ENCODE data around the gene IDH3A. TPM values are rescaled to one million over a fixed set of nuclear protein-coding genes. Genes with fewer than 3 reads are reported as not detected.
A peak's percentile ranks its signal among the peaks of the same experiment; 100 is the strongest.

The IDH3A gene
- total and polyA plus RNA-seq, 4 donors: 47.1 to 104 (median 96.2) TPM

DNA sequence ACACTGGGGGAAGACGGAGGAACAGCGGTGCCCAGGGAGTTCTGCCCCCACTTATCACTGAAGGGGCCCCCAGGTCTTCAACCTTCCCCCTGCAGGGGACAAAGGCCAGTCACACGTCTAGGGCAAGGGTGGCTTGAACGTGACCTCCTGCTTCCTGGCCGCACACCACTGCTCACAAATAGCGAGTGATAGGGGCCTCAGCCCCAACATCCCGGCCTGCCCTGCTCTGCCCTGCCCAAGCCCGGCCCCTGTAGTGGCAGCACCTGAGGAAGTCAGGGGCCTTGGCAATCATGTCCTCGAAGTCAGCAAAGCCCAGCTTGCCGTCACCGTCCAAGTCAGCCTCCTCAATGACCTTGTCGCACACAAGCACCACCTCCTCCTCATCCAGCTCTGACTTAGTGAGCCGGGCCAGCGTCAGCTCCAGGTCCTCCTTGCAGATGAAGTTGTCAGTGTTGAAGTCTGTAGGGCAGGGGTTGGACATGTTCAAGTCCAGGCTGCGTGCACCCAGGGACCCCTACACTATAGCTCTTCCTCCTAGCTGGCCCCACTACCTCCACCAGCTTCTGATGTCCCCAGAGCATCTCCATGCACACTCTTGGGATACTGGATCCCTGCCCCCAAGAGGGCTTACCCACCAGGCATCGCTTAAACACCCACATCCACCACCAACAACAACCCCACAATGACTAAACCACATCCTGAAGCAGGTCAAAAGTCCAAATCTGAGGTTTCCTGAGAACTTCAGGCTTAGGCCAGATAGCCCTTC, 43.5 kb upstream of the IDH3A start:
- Histone ChIP-seq H3K27me3 (ENCODE audit: control insufficient read depth, insufficient read depth, low read length) (no peaks in the 10 kb centered on the region), H3K4me3 (ENCODE audit: low read depth, low read length) (no peak overlapping the region), H3K4me1 (ENCODE audit: control insufficient read depth, insufficient read depth, low read length) (no peaks in the 10 kb centered on the region), H3K36me3 (ENCODE audit: control insufficient read depth, insufficient read depth, low read length) (peaks cover 51% of the 10 kb centered on the region), H3K27ac (ENCODE audit: low read depth, low read length) (no peak overlapping the region), H3K9me3 (ENCODE audit: control insufficient read depth, insufficient read depth, low read length) (no peaks in the 10 kb centered on the region)
- no peak for DNase-seq (ENCODE audit: low read depth in 4 of 6, low spot score in 6 of 6)
- WGBS (ENCODE audit: insufficient coverage): 90% methylated on average over 15 of the region's 16 CpGs

DNA sequence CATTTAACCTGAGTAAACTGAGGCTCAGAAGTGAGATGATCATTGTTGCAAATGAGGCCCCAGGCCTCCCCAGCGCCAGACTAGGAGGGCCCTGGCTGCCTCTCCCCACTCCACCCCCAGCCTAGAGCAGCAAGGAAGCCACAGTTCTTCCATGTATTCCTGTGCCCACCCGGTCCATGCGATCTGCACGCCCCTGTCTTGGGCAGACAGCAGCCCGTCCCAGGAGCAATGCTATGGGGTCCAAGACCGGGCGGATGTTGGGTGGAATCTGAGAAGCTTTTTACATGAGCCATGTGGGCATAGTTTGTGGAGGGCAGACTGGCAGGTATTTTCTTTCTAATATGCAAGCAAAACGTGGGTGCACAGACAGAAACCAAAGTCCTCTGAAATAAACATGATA, 41.7 kb upstream of the IDH3A start:
- no peaks in the 10 kb centered on the region for H3K4me1 ChIP-seq (ENCODE audit: control insufficient read depth, insufficient read depth, low read length)
- no peak overlapping the region for H3K27ac ChIP-seq (ENCODE audit: low read depth, low read length)
- peaks cover 49% of the 10 kb centered on the region for H3K36me3 ChIP-seq (ENCODE audit: control insufficient read depth, insufficient read depth, low read length)
- DNase-seq (ENCODE audit: low read depth in 4 of 6, low spot score in 6 of 6): no peak
- no peak overlapping the region for H3K4me3 ChIP-seq (ENCODE audit: low read depth, low read length)
- WGBS (ENCODE audit: insufficient coverage): 98% methylated on average over 8 of the region's 8 CpGs
- no peaks in the 10 kb centered on the region for H3K27me3 ChIP-seq (ENCODE audit: control insufficient read depth, insufficient read depth, low read length)
- no peaks in the 10 kb centered on the region for H3K9me3 ChIP-seq (ENCODE audit: control insufficient read depth, insufficient read depth, low read length)

DNA sequence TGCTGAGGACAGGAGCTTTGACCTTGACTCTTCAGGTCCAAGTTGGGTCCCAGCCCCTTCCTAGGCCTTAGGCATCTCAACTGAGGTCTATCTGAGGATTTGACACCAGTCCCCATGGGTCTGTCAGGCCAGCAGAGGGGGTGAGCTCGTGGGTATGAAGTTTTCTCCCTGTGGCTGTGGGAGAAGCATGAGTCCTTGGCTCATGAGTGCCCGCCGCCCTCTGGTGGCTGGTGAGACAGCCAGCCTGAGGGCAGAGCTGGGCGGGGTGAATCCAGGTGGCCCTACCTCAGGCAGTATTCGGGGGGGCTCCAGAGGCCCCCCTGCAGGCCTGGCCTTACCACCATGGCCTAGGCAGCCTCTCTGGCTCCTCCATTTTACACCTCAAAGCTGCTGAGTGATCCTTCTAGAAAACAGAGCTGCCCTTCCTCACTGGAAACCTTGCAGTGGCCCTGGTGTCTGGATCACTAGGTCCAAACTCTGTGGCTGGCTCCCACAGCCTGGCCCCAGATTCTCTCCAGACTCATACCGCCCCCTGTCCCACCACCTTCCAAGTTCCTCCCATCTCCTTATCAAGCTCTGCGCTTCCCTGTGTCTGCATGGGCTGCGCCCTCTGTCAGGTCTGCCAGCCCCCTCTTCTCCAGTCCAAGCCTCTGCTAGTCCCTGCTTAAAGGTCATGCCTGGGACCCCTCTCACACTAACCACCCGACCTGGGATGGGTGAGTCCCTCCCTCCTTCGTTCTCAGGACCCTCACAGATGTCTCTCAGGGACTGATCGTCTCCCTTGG, 40.7 kb upstream of the IDH3A start:
- Histone ChIP-seq H3K4me3 (ENCODE audit: low read depth, low read length) (no peak overlapping the region), H3K36me3 (ENCODE audit: control insufficient read depth, insufficient read depth, low read length) (peaks cover 43% of the 10 kb centered on the region), H3K27ac (ENCODE audit: low read depth, low read length) (no peak overlapping the region), H3K9me3 (ENCODE audit: control insufficient read depth, insufficient read depth, low read length) (no peaks in the 10 kb centered on the region), H3K4me1 (ENCODE audit: control insufficient read depth, insufficient read depth, low read length) (no peaks in the 10 kb centered on the region), H3K27me3 (ENCODE audit: control insufficient read depth, insufficient read depth, low read length) (no peaks in the 10 kb centered on the region)
- 47% methylated on average over 11 of the region's 11 CpGs for WGBS (ENCODE audit: insufficient coverage)
- DNase-seq (ENCODE audit: low read depth in 4 of 6, low spot score in 6 of 6): peak in 4 of 6 donors; percentile 31 to 87 (median 62)

DNA sequence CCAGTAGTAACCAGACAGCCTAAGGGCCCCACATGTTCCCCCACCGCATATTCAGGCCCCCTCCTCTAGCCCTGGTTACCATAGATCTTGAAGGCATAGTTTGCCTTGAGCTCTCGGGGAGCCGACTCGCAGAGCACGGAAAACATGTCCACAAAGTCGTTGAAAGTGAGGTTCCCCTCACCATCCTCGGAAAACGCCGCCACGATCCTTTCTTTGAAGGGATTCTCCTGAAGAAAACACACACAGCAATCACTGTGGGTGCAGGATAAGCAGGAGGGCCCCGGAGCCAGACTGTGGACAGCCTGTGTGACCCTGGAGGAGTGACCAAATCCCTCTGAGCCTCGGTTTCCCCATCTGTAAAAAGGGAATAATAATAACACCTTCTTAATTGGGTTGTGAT, 40.0 kb upstream of the IDH3A start:
- Histone ChIP-seq H3K4me1 (ENCODE audit: control insufficient read depth, insufficient read depth, low read length) (no peaks in the 10 kb centered on the region), H3K36me3 (ENCODE audit: control insufficient read depth, insufficient read depth, low read length) (peaks cover 37% of the 10 kb centered on the region), H3K27me3 (ENCODE audit: control insufficient read depth, insufficient read depth, low read length) (no peaks in the 10 kb centered on the region), H3K9me3 (ENCODE audit: control insufficient read depth, insufficient read depth, low read length) (no peaks in the 10 kb centered on the region), H3K4me3 (ENCODE audit: low read depth, low read length) (no peak overlapping the region), H3K27ac (ENCODE audit: low read depth, low read length) (no peak overlapping the region)
- DNase-seq (ENCODE audit: low read depth in 4 of 6, low spot score in 6 of 6): no peak
- WGBS (ENCODE audit: insufficient coverage): 90% methylated on average over 7 of the region's 12 CpGs

DNA sequence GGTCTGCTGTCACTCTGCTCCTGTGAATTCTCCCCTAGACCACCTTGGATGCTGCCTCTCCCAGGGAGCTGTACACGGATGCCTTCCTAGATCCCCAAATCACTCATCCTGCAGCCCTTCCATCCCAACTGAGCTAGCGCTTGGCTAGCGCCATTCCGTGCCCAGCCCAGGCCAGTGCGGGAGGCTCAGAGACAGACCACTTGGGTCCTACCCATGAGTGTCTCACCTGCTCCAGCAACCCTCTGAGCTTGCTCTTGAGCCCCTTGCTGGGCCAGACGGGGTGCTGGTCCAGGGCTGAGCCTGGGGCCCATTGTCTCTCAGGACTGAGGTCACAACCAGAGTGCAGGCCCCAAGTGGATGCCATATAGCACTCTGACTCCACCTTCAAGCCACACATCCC, 39.1 kb upstream of the IDH3A start:
- Histone ChIP-seq H3K36me3 (ENCODE audit: control insufficient read depth, insufficient read depth, low read length) (peaks cover 31% of the 10 kb centered on the region), H3K4me1 (ENCODE audit: control insufficient read depth, insufficient read depth, low read length) (no peaks in the 10 kb centered on the region), H3K9me3 (ENCODE audit: control insufficient read depth, insufficient read depth, low read length) (no peaks in the 10 kb centered on the region), H3K27ac (ENCODE audit: low read depth, low read length) (no peak overlapping the region), H3K27me3 (ENCODE audit: control insufficient read depth, insufficient read depth, low read length) (no peaks in the 10 kb centered on the region), H3K4me3 (ENCODE audit: low read depth, low read length) (no peak overlapping the region)
- no peak for DNase-seq (ENCODE audit: low read depth in 4 of 6, low spot score in 6 of 6)
- WGBS (ENCODE audit: insufficient coverage): 92% methylated on average over 6 of the region's 6 CpGs

DNA sequence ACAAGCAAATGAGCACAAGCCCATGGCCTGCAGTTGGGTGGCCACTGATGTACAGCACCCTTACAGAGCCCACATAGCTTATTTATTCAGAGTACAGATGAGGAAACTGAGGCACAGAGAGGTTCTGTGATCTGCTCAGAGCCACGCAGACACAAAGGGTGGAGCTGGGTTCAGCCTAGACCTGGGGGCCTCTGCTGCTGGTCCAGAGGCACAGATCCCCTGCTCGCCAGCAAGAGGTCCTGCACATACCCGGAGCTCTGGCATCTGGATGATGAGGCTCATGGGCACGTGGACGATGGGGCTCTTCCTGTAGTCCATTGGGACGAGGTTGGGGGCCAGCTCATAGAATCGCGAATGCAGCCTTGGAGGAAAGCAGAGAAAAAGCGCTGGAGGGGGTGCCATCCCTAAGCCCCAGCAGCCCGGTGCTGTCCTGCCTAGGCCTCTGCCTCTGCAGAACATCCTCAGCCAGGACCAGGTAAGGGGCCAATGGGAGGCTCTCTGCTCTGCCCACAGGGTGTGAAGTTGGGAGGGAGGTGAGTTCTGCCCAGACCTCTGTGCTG, 38.2 kb upstream of the IDH3A start:
- WGBS (ENCODE audit: insufficient coverage): 93% methylated on average over 10 of the region's 10 CpGs
- Histone ChIP-seq H3K9me3 (ENCODE audit: control insufficient read depth, insufficient read depth, low read length) (no peaks in the 10 kb centered on the region), H3K27me3 (ENCODE audit: control insufficient read depth, insufficient read depth, low read length) (no peaks in the 10 kb centered on the region), H3K4me3 (ENCODE audit: low read depth, low read length) (no peak overlapping the region), H3K4me1 (ENCODE audit: control insufficient read depth, insufficient read depth, low read length) (no peaks in the 10 kb centered on the region), H3K27ac (ENCODE audit: low read depth, low read length) (no peak overlapping the region), H3K36me3 (ENCODE audit: control insufficient read depth, insufficient read depth, low read length) (peaks cover 23% of the 10 kb centered on the region)
- no peak for DNase-seq (ENCODE audit: low read depth in 4 of 6, low spot score in 6 of 6)

DNA sequence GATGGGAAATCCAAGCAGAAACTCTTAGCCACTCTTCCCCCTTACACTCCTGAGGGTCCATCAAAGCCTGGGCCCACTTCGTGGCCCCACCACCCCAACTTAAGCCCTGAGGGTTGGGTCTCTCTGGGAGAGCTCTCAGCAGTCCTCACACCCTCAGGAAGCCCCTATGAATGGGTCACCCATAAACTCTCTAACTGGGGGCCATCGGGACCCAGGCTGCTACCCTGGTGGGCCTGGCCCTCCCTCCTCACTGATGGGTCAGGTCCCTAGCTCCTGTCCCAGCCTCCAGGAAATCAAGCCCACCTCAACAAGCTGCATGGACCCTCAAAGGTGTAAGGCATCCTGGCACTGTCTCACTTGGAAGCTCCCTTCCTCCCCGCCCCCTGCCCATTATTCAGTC, 37.4 kb upstream of the IDH3A start:
- WGBS (ENCODE audit: insufficient coverage): 92% methylated on average over 2 of the region's 3 CpGs
- Histone ChIP-seq H3K36me3 (ENCODE audit: control insufficient read depth, insufficient read depth, low read length) (peaks cover 23% of the 10 kb centered on the region), H3K9me3 (ENCODE audit: control insufficient read depth, insufficient read depth, low read length) (no peaks in the 10 kb centered on the region), H3K4me1 (ENCODE audit: control insufficient read depth, insufficient read depth, low read length) (no peaks in the 10 kb centered on the region), H3K27ac (ENCODE audit: low read depth, low read length) (no peak overlapping the region), H3K4me3 (ENCODE audit: low read depth, low read length) (no peak overlapping the region), H3K27me3 (ENCODE audit: control insufficient read depth, insufficient read depth, low read length) (no peaks in the 10 kb centered on the region)
- DNase-seq (ENCODE audit: low read depth in 4 of 6, low spot score in 6 of 6): no peak

DNA sequence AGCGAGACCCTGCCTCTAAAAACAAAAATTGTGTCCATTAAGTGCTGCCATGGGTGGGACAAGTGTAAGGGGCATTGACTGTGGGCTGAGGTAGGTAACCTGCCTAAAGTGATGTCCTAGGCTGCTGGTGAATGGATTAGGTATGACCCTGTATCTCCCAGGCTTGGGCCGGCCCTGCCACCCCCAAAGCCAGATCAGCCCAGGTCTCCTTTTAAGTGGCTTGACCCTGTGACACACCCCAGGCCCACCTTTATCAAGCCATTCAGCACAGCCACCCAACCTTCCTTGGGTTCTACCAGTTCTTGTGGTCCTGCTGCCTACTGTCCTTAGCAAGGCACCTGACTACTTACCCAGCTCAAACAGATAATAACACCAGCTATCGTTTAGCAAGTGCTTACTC, 36.6 kb upstream of the IDH3A start:
- 100% methylated on average over 1 of the region's 3 CpGs for WGBS (ENCODE audit: insufficient coverage)
- Histone ChIP-seq H3K4me1 (ENCODE audit: control insufficient read depth, insufficient read depth, low read length) (no peaks in the 10 kb centered on the region), H3K27me3 (ENCODE audit: control insufficient read depth, insufficient read depth, low read length) (no peaks in the 10 kb centered on the region), H3K27ac (ENCODE audit: low read depth, low read length) (no peak overlapping the region), H3K9me3 (ENCODE audit: control insufficient read depth, insufficient read depth, low read length) (no peaks in the 10 kb centered on the region), H3K4me3 (ENCODE audit: low read depth, low read length) (no peak overlapping the region), H3K36me3 (ENCODE audit: control insufficient read depth, insufficient read depth, low read length) (peaks cover 19% of the 10 kb centered on the region)
- DNase-seq (ENCODE audit: low read depth in 4 of 6, low spot score in 6 of 6): no peak

DNA sequence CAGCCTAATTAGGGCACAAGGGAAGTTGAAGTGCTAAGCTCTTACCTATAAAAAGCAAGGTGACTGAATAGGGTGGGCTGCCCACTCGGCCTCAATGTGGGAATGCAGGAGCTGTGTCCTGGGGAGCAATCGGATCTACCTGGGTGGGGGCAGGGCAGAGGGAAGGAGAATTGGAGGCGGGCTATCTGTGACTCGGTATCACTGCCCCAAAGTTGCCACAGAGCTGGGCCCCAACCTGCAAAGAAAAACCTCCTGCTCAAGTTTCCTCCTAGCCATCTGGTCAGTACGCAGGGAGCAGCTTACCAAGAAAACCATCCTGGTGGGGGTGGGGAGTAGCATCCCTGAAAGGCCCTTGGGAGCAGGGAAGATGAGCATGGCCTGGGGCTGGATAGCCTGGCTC, 28.6 kb upstream of the IDH3A start:
- WGBS (ENCODE audit: insufficient coverage): 73% methylated on average over 2 of the region's 5 CpGs
- DNase-seq (ENCODE audit: low read depth in 4 of 6, low spot score in 6 of 6): no peak
- no peak overlapping the region for H3K4me3 ChIP-seq (ENCODE audit: low read depth, low read length)

More for the DNA sequence above, 28.6 kb upstream of the IDH3A start:
- Histone ChIP-seq H3K27ac (ENCODE audit: low read depth, low read length) (no peak overlapping the region), H3K27me3 (ENCODE audit: control insufficient read depth, insufficient read depth, low read length) (no peaks in the 10 kb centered on the region), H3K4me1 (ENCODE audit: control insufficient read depth, insufficient read depth, low read length) (no peaks in the 10 kb centered on the region), H3K36me3 (ENCODE audit: control insufficient read depth, insufficient read depth, low read length) (peaks cover 14% of the 10 kb centered on the region), H3K9me3 (ENCODE audit: control insufficient read depth, insufficient read depth, low read length) (no peaks in the 10 kb centered on the region)
